Nephron progenitor cell (in vitro differentiated cells): ENCODE results near the gene CDHR2.
"Not testable (repeated sequence)": the region's sequence is repeated elsewhere in the genome, so short reads cannot be mapped to it uniquely, and the experiment has no call there.

Experiments used
- DNase-seq: peaks from one replicate; pipeline ENCODE4 v3.0.0; 2021
- H3K27ac Mint-ChIP-seq: 2 replicates; pipeline ENCODE4 v1.8.0; 2021; ENCODE audit warnings: mild to moderate bottlenecking, moderate library complexity, mixed read lengths
- H3K27me3 Mint-ChIP-seq: 2 replicates; pipeline ENCODE4 v1.8.0; 2021; ENCODE audit warnings: mild to moderate bottlenecking, low read depth, mixed read lengths; ENCODE audit not compliant: poor library complexity
- H3K36me3 Mint-ChIP-seq: 2 replicates; pipeline ENCODE4 v1.8.0; 2021; ENCODE audit warnings: low read depth, mixed read lengths
- H3K4me1 Mint-ChIP-seq: 2 replicates; pipeline ENCODE4 v1.8.0; 2021; ENCODE audit warnings: mixed read lengths
- H3K4me3 Mint-ChIP-seq: 2 replicates; pipeline ENCODE4 v1.8.0; 2021; ENCODE audit warnings: mild to moderate bottlenecking, moderate library complexity, mixed read lengths
- H3K9me3 Mint-ChIP-seq: 2 replicates; pipeline ENCODE4 v1.8.0; 2021; ENCODE audit warnings: mild to moderate bottlenecking, moderate library complexity, mixed read lengths
- CTCF ChIP-seq: fragments of 200-600 bp; sonication (generic); IDR thresholded peaks from 2 replicates; pipeline ENCODE4 v1.5.0; 2021; ENCODE audit warnings: antibody characterized with exemption

Gene CDHR2

GRCh38 chr5:176583076-176583475, 33.9 kb downstream of the CDHR2 start:
- H3K9me3 Mint-ChIP-seq = peaks cover 31% of the 10 kb centered on the region
- DNase-seq = no peak
- peaks cover 6% of the 10 kb centered on the region for H3K4me1 Mint-ChIP-seq
- H3K4me3 Mint-ChIP-seq = no peak overlapping the region
- H3K27ac Mint-ChIP-seq = no peak overlapping the region
- no peaks in the 10 kb centered on the region for H3K36me3 Mint-ChIP-seq
- TF ChIP-seq CTCF = no peak
- H3K27me3 Mint-ChIP-seq = peaks cover 2% of the 10 kb centered on the region

- H3K27me3 Mint-ChIP-seq = no peaks in the 10 kb centered on the region
- H3K9me3 Mint-ChIP-seq = peaks cover 31% of the 10 kb centered on the region
- H3K4me3 Mint-ChIP-seq = no peak overlapping the region
- DNase-seq = no peak
- H3K27ac Mint-ChIP-seq = no peak overlapping the region
- H3K36me3 Mint-ChIP-seq = no peaks in the 10 kb centered on the region
- no peak for TF ChIP-seq CTCF
- no peaks in the 10 kb centered on the region for H3K4me1 Mint-ChIP-seq
These were observed 38.3 kb downstream of the CDHR2 start for GRCh38 chr5:176587398-176587797.

GRCh38 chr5:176588297-176588696, 39.2 kb downstream of the CDHR2 start:
- no peak for DNase-seq
- no peaks in the 10 kb centered on the region for H3K4me1 Mint-ChIP-seq
- peaks cover 30% of the 10 kb centered on the region for H3K9me3 Mint-ChIP-seq
- no peak for TF ChIP-seq CTCF
- H3K4me3 Mint-ChIP-seq = no peak overlapping the region
- H3K36me3 Mint-ChIP-seq = no peaks in the 10 kb centered on the region
- peak overlapping the region; percentile 1 for H3K27ac Mint-ChIP-seq
- H3K27me3 Mint-ChIP-seq = no peaks in the 10 kb centered on the region

- H3K36me3 Mint-ChIP-seq = no peaks in the 10 kb centered on the region
- no peak for TF ChIP-seq CTCF
- H3K4me3 Mint-ChIP-seq = no peak overlapping the region
These were observed 40.1 kb downstream of the CDHR2 start for GRCh38 chr5:176589039-176589769.

GRCh38 chr5:176590035-176590717, 41.0 kb downstream of the CDHR2 start:
- Mint-ChIP-seq H3K9me3 (peaks cover 17% of the 10 kb centered on the region), H3K36me3 (no peaks in the 10 kb centered on the region), H3K4me1 (no peaks in the 10 kb centered on the region), H3K27ac (no peak overlapping the region), H3K4me3 (no peak overlapping the region), H3K27me3 (peaks cover 9% of the 10 kb centered on the region)
- DNase-seq = no peak
- TF ChIP-seq CTCF = no peak

More at GRCh38 chr5:176589039-176589769, 40.1 kb downstream of the CDHR2 start:
- H3K27ac Mint-ChIP-seq = peak overlapping the region; percentile 93
- peaks cover 3% of the 10 kb centered on the region for H3K27me3 Mint-ChIP-seq
- no peaks in the 10 kb centered on the region for H3K4me1 Mint-ChIP-seq
- peaks cover 21% of the 10 kb centered on the region for H3K9me3 Mint-ChIP-seq
- DNase-seq = no peak

- not testable (repeated sequence) for H3K27ac Mint-ChIP-seq
These were observed 42.5 kb downstream of the CDHR2 start for GRCh38 chr5:176591667-176592066.

More at GRCh38 chr5:176591667-176592066, 42.5 kb downstream of the CDHR2 start:
- not testable (repeated sequence) for DNase-seq, H3K4me1 Mint-ChIP-seq, H3K9me3 Mint-ChIP-seq, H3K4me3 Mint-ChIP-seq, H3K36me3 Mint-ChIP-seq
- peaks cover 21% of the 10 kb centered on the region for H3K27me3 Mint-ChIP-seq
